ENCODE data around the gene ERGIC3. TPM values are rescaled to one million over a fixed set of nuclear protein-coding genes. Genes with fewer than 3 reads are reported as not detected.

Gene ERGIC3
- total RNA-seq, 1 donor from 2014 or later = 233 TPM

DNA sequence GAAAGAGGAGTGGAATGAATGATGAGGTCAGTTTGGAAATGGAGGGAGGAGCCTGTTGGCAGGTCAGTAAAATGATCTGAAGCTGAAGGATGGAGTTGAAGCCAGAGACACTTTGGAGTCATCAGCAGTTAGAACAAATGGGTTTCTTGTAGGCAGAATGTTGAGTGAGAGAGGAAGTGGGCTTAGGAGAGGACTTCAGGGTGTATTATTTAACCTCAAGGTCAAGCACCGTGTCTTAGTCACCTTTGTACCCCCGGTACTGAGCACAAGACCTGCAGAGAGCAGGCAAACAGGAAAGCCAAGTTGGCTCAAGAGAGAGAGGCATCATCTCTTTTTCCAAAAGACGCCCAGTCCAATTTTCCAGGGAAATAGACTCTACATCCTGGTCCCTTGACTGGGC lies 35.7 kb upstream of the ERGIC3 start:
- no peak overlapping the region for H3K27ac Mint-ChIP-seq (ENCODE audit: unreplicated experiment)
- peaks cover 6% of the 10 kb centered on the region for H3K9me3 Mint-ChIP-seq (ENCODE audit: unreplicated experiment)
- no peaks in the 10 kb centered on the region for H3K4me1 Mint-ChIP-seq (ENCODE audit: low read depth, unreplicated experiment)
- DNase-seq = no peak
- H3K36me3 Mint-ChIP-seq (ENCODE audit: unreplicated experiment) = peaks cover 17% of the 10 kb centered on the region
- peaks cover 10% of the 10 kb centered on the region for H3K27me3 Mint-ChIP-seq (ENCODE audit: unreplicated experiment)
- TF ChIP-seq, protein P1, sequence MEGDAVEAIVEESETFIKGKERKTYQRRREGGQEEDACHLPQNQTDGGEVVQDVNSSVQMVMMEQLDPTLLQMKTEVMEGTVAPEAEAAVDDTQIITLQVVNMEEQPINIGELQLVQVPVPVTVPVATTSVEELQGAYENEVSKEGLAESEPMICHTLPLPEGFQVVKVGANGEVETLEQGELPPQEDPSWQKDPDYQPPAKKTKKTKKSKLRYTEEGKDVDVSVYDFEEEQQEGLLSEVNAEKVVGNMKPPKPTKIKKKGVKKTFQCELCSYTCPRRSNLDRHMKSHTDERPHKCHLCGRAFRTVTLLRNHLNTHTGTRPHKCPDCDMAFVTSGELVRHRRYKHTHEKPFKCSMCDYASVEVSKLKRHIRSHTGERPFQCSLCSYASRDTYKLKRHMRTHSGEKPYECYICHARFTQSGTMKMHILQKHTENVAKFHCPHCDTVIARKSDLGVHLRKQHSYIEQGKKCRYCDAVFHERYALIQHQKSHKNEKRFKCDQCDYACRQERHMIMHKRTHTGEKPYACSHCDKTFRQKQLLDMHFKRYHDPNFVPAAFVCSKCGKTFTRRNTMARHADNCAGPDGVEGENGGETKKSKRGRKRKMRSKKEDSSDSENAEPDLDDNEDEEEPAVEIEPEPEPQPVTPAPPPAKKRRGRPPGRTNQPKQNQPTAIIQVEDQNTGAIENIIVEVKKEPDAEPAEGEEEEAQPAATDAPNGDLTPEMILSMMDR (IDR thresholded peaks at IDR 0.05; ENCODE audit: partially characterized antibody, unreplicated experiment) = no peak
- H3K4me3 Mint-ChIP-seq (ENCODE audit: unreplicated experiment) = peak overlapping the region; percentile 4

- H3K9me3 Mint-ChIP-seq (ENCODE audit: unreplicated experiment) = peaks cover 6% of the 10 kb centered on the region
- no peak overlapping the region for H3K27ac Mint-ChIP-seq (ENCODE audit: unreplicated experiment)
- TF ChIP-seq, protein P1 (IDR thresholded peaks at IDR 0.05; ENCODE audit: partially characterized antibody, unreplicated experiment) = no peak
- DNase-seq = no peak
- no peaks in the 10 kb centered on the region for H3K4me1 Mint-ChIP-seq (ENCODE audit: low read depth, unreplicated experiment)
- H3K27me3 Mint-ChIP-seq (ENCODE audit: unreplicated experiment) = peaks cover 10% of the 10 kb centered on the region
- H3K36me3 Mint-ChIP-seq (ENCODE audit: unreplicated experiment) = peaks cover 17% of the 10 kb centered on the region
- no peak overlapping the region for H3K4me3 Mint-ChIP-seq (ENCODE audit: unreplicated experiment)
These were observed 34.8 kb upstream of the ERGIC3 start for GRCh38 chr20:35506872-35507638.

DNA sequence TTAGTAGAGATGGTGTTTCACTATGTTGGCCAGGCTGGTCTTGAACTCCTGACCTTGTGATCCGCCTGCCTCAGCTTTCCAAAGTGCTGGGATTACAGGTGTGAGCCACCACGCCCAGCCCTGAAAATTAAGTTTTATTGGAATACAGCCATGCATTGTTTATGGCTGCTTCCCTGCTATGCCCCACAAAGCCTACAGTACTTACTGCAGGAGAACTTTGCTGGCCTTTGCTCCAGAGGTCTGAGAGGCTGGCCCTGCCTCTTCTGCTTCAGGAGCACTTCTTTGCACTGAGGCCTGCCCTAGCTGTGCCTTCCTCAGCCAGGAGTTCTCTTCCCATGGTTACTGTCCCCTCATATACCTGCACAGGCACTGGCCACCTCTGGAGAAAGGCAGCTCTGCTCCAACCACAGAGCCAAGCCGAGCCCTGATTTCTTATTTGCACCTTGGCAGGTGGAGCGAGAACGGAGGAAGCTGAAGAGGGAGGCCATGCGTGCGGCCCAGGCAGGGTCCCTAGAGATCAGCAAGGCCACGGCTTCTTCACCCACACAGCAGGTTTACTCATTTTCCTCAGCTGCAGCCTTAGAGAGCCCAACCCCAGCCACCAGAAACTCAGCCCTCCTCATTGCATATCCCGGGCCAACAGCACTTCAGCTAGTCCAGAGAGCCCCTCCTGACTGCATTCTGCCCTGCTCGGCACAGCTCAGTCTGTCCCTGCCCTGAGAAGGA lies 33.2 kb upstream of the ERGIC3 start:
- TF ChIP-seq, protein P1 (IDR thresholded peaks at IDR 0.05; ENCODE audit: partially characterized antibody, unreplicated experiment) = no peak
- H3K9me3 Mint-ChIP-seq (ENCODE audit: unreplicated experiment) = no peaks in the 10 kb centered on the region
- peaks cover 5% of the 10 kb centered on the region for H3K27me3 Mint-ChIP-seq (ENCODE audit: unreplicated experiment)
- no peaks in the 10 kb centered on the region for H3K4me1 Mint-ChIP-seq (ENCODE audit: low read depth, unreplicated experiment)
- no peak for DNase-seq
- peaks cover 5% of the 10 kb centered on the region for H3K36me3 Mint-ChIP-seq (ENCODE audit: unreplicated experiment)
- H3K4me3 Mint-ChIP-seq (ENCODE audit: unreplicated experiment) = no peak overlapping the region
- H3K27ac Mint-ChIP-seq (ENCODE audit: unreplicated experiment) = no peak overlapping the region

DNA sequence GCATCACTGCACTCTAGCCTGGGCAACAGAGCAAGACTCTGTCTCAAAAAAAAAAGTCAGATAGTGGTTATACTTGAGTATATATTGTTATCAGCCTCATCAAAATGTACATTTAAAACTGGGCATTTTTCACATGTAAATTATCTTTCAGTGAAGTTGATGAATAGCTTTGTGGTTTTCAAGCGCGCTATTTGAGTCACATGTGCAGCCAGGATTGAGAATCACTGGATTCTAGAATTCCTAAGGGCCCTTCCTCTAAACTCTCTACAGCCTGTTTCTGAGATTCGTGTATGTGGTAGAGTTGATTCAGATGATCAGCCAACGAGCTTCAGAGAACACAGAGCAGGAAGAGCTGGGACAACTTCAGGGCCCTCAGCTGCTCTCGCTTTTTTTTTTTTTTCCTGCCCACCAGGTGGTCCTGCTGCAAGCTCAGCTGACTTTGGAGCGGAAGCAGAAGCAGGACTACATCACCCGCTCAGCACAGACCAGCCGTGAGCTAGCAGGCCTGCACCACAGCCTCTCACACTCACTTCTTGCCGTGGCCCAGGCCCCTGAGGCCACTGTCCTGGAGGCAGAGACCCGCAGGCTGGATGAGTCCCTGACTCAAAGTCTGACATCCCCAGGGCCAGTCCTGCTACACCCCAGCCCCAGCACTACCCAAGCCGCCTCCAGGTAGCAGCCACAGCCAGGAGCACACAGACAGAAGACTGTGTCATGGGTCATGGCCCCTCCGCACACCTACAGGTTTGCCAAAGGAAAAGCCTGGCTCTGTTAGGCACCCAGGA lies 30.7 kb upstream of the ERGIC3 start:
- Mint-ChIP-seq H3K27me3 (ENCODE audit: unreplicated experiment) (no peaks in the 10 kb centered on the region), H3K9me3 (ENCODE audit: unreplicated experiment) (no peaks in the 10 kb centered on the region), H3K4me1 (ENCODE audit: low read depth, unreplicated experiment) (no peaks in the 10 kb centered on the region), H3K36me3 (ENCODE audit: unreplicated experiment) (no peaks in the 10 kb centered on the region), H3K27ac (ENCODE audit: unreplicated experiment) (no peak overlapping the region), H3K4me3 (ENCODE audit: unreplicated experiment) (no peak overlapping the region)
- TF ChIP-seq, protein P1 (IDR thresholded peaks at IDR 0.05; ENCODE audit: partially characterized antibody, unreplicated experiment) = no peak
- no peak for DNase-seq
